Subcutaneous adipose tissue (tissue), 4 donors: ENCODE data around the gene BET1. TPM values are rescaled to one million over a fixed set of nuclear protein-coding genes. Genes with fewer than 3 reads are reported as not detected.

Experiments used
- total RNA-seq, 4 donors: library from RNA; depleted of rRNA; stranded (reverse); fragments of >200 nt; gene quantifications; one replicate each; pipeline ENCODE4 v1.1.0, GENCODE V29; 2016
- TF ChIP-seq, protein P1 (sequence below): fragments of 450-650 bp; IDR thresholded peaks from one replicate; pipeline ENCODE4 v1.5.1; 2016; ENCODE audit warnings: low read depth, mild to moderate bottlenecking, control low read depth, antibody characterized with exemption, moderate library complexity

The BET1 gene
- total RNA-seq, 4 donors from 2014 or later, result 23.3 to 46.5 (median 24.4) TPM

GRCh38 chr7:94045581-94045980 is 41.4 kb upstream of the BET1 start:
- TF ChIP-seq, protein P1, sequence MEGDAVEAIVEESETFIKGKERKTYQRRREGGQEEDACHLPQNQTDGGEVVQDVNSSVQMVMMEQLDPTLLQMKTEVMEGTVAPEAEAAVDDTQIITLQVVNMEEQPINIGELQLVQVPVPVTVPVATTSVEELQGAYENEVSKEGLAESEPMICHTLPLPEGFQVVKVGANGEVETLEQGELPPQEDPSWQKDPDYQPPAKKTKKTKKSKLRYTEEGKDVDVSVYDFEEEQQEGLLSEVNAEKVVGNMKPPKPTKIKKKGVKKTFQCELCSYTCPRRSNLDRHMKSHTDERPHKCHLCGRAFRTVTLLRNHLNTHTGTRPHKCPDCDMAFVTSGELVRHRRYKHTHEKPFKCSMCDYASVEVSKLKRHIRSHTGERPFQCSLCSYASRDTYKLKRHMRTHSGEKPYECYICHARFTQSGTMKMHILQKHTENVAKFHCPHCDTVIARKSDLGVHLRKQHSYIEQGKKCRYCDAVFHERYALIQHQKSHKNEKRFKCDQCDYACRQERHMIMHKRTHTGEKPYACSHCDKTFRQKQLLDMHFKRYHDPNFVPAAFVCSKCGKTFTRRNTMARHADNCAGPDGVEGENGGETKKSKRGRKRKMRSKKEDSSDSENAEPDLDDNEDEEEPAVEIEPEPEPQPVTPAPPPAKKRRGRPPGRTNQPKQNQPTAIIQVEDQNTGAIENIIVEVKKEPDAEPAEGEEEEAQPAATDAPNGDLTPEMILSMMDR, result no peak

DNA sequence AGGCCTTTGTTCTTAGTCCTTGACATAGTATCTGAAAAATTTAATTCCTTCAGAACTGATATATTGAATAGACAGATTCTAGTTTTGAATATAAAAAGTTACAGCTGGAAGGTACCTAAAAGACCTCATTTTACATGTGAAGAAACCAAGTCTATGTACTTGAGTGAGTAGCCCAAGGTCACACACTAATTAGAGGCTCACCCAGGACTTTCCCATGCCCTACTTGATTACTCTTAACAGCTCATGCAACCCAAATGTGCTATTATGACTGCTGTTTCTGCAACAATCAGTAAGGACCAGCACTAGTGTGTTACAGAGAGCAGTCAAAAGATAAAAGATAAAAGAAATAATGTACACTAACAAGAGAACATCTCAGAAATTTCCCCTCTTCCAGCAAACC is 40.7 kb upstream of the BET1 start:
- TF ChIP-seq, protein P1, result no peak

GRCh38 chr7:94043299-94043698 is 39.1 kb upstream of the BET1 start:
- TF ChIP-seq, protein P1, result no peak

- TF ChIP-seq, protein P1, result no peak
These were observed 38.2 kb upstream of the BET1 start for GRCh38 chr7:94042381-94042780.

DNA sequence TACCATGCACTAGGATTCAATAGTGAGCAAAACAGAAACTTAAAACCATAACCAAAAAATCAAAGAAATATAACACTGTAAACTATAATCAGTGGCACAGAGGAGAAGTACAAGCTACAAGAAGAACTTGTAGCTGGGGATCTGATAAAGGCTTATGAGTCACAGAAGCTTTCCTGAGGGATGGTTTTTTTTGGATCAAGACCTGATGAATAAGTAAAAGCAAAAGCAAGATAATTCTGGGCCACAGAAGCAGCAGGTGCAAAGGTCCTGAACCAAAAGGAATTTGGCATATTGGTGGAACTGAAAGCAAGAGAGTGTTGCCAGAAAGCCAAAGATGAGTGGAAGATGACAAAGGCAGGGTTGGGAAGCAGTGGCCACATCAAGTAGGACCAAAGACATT is 37.4 kb upstream of the BET1 start:
- TF ChIP-seq, protein P1, result no peak

DNA sequence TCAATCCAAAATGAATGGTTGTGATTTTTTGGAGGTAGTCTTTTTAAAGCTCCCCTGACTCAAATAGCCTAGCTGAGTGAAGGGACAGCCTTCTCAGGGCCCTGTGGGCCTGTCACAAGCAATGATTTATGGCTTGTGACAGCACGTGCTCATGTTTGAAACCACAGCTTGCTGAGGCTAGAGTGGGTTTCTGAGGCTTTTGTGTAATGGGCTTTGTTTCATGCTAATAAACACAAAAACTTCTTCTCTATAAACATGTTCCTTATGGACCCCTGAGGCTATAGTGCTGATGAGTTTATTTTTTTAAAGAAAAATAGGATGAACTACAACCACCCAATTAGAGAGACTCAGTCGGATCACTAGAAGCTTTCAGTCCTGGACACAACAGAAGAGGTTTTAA is 36.1 kb upstream of the BET1 start:
- TF ChIP-seq, protein P1, result no peak

DNA sequence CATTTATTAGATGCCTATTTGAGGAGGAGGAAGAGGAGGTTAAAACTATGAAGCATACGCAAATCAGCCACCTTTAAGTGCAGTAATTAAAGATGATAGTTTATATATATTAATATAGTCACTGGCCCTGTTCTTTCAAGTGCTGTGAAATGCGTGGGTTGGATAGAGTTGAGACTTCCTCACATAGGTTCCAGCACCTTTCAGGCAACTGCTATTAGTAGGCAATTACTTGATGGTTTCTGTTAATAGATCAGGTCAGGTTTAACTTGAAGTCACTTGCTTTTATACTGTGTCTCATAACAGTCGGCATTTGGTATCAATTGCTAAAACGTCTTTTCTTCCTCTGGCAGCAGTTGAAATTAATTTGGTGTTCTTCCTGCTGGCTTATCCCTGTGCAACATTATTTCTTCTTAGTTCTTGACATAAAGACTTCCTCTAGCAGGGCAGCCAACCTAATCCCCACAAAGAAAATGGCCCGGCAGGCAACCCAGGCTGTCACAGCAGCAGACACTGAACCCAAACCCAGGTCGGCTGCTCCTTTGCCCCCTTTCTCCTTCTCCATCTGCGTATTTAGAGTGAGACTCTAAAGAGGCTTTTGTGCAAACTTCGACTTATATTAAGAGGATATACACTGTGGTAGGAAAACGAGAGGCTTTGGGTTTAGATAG is 35.3 kb upstream of the BET1 start:
- TF ChIP-seq, protein P1, result no peak
